HCT116 (cell line): ENCODE measurements around the gene SOAT2. TPM values are rescaled to one million over a fixed set of nuclear protein-coding genes. Genes with fewer than 3 reads are reported as not detected.

Experiments
- ATAC-seq: fragments of 200-7000 bp; cut with Tn5 transposase; 2 replicates; pipeline ENCODE4 v1.9.1; 2020; ENCODE audit warnings: mild to moderate bottlenecking, moderate library complexity
- BruUV-seq: library from RNA; stranded (reverse); fragments of 400-500 nt; replicated peaks from 2 replicates; lab custom pipeline; 2021; lab: Mats Ljungman, UMichigan
- CTCF ChIA-PET: fragments of 300-600 bp; sonication (Branson Sonifier 250); formaldehyde crosslinking; loops from one replicate; lab custom pipeline; 2021; ENCODE audit warnings: antibody characterized with exemption; lab: Charles Lee
- POLR2A ChIA-PET: fragments of 300-600, 350-600 bp; sonication (Branson Sonifier 250); formaldehyde crosslinking; loops from one replicate; lab custom pipeline; 2021; ENCODE audit warnings: antibody characterized with exemption; lab: Charles Lee
- RAD21 ChIA-PET, 2 experiments: fragments of 300-600 bp; sonication (Branson Sonifier 250); formaldehyde crosslinking; loops; one replicate each; lab custom pipeline; 2023; ENCODE audit warnings: low total read pairs in 2 of 2; ENCODE audit not compliant: uncharacterized antibody in 2 of 2, unreplicated experiment in 2 of 2, low non-redundant PET in 1 of 2; lab: Charles Lee
- DNase-seq: peaks from one replicate; pipeline ENCODE4 v3.0.0-alpha.2; 2010; ENCODE audit warnings: low read depth, low spot score
- H2AFZ ChIP-seq: fragments of 200-600 bp; shearing (Covaris generic), sonication (generic); 2 replicates; pipeline ENCODE4 v1.6.1; 2017; ENCODE audit warnings: low read depth, mixed run types, mixed read lengths, antibody characterized with exemption, low read length; ENCODE audit not compliant: poor library complexity, severe bottlenecking
- H3K27ac ChIP-seq: 2 replicates; pipeline ENCODE4 v1.5.1; 2012; ENCODE audit warnings: low read depth, low read length
- H3K27me3 ChIP-seq: fragments of 200-600 bp; sonication (generic); 2 replicates; pipeline ENCODE4 v1.6.1; 2016; ENCODE audit warnings: mixed run types, low read length, mixed read lengths; ENCODE audit not compliant: insufficient read depth
- H3K36me3 ChIP-seq, 2 experiments: fragments of 200-500 bp in 1 of 2; fragments of 200-600 bp in 1 of 2; sonication (Bioruptor generic) in 1 of 2; sonication (generic) in 1 of 2; 2 replicates each; pipeline versions ENCODE4 v1.5.1 to v1.6.1; 2014 to 2016; ENCODE audit warnings: low read length in 2 of 2, inconsistent platforms in 1 of 2, mixed read lengths in 1 of 2, mixed run types in 1 of 2; ENCODE audit not compliant: insufficient read depth in 2 of 2, control insufficient read depth in 1 of 2
- H3K4me1 ChIP-seq, 2 experiments: fragments of 200-600 bp in 1 of 2; sonication (generic) in 1 of 2; 2 replicates each; pipeline versions ENCODE4 v1.5.1 to v1.6.1; 2012 to 2017; ENCODE audit warnings: low read length in 2 of 2, inconsistent platforms in 1 of 2, mild to moderate bottlenecking in 1 of 2, mixed read lengths in 1 of 2, mixed run types in 1 of 2, moderate library complexity in 1 of 2; ENCODE audit not compliant: insufficient read depth in 2 of 2, control insufficient read depth in 1 of 2
- H3K4me2 ChIP-seq: fragments of 200-600 bp; sonication (generic); 2 replicates; pipeline ENCODE4 v1.6.1; 2017; ENCODE audit warnings: mixed run types, low read length, mixed read lengths
- H3K4me3 ChIP-seq, 2 experiments: fragments of 200-600 bp in 1 of 2; sonication (generic) in 1 of 2; replicated peaks in 1 of 2; 2 replicates each; pipeline ENCODE4 v1.5.1; 2011 to 2016; ENCODE audit warnings: low read length in 2 of 2, control low read depth in 1 of 2, low read depth in 1 of 2, mild to moderate bottlenecking in 1 of 2, mixed read lengths in 1 of 2, mixed run types in 1 of 2
- H3K79me2 ChIP-seq: fragments of 200-600 bp; sonication (generic); 2 replicates; pipeline ENCODE4 v1.6.1; 2017; ENCODE audit warnings: mild to moderate bottlenecking, mixed run types, low read length, moderate library complexity, mixed read lengths; ENCODE audit not compliant: insufficient read depth
- H3K9ac ChIP-seq: fragments of 200-600 bp; sonication (generic); 2 replicates; pipeline ENCODE4 v1.6.1; 2016; ENCODE audit warnings: low read length, mixed read lengths
- H3K9me2 ChIP-seq: fragments of 200-600 bp; sonication (generic), shearing (Covaris generic); 2 replicates; pipeline ENCODE4 v1.6.1; 2017; ENCODE audit warnings: mixed run types, mild to moderate bottlenecking, moderate library complexity; ENCODE audit not compliant: insufficient read depth
- H3K9me3 ChIP-seq, 2 experiments: fragments of 200-500 bp in 1 of 2; fragments of 200-600 bp in 1 of 2; sonication (Bioruptor generic) in 1 of 2; sonication (generic) in 1 of 2; 2 replicates each; pipeline ENCODE4 v1.6.1; 2014 to 2017; ENCODE audit warnings: low read length in 2 of 2, mixed read lengths in 2 of 2, inconsistent platforms in 1 of 2, low read depth in 1 of 2, mild to moderate bottlenecking in 1 of 2, mixed run types in 1 of 2, moderate library complexity in 1 of 2; ENCODE audit not compliant: control insufficient read depth in 1 of 2, insufficient read depth in 1 of 2
- H4K20me1 ChIP-seq: fragments of 200-600 bp; sonication (generic), shearing (Covaris generic); 2 replicates; pipeline ENCODE4 v1.6.1; 2017; ENCODE audit warnings: mixed run types, mild to moderate bottlenecking, moderate library complexity; ENCODE audit not compliant: insufficient read depth
- EZH2phosphoT487 ChIP-seq: fragments of 200-600 bp; IDR thresholded peaks from 2 replicates; pipeline ENCODE4 v1.6.1; 2018; ENCODE audit warnings: antibody characterized with exemption, borderline replicate concordance
- POLR2A ChIP-seq: IDR thresholded peaks from 2 replicates; pipeline ENCODE4 v1.7.0; 2011; ENCODE audit warnings: borderline replicate concordance; ENCODE audit not compliant: insufficient read depth, insufficient read length; ENCODE audit errors: extremely low read depth
- POLR2AphosphoS5 ChIP-seq: IDR thresholded peaks from 2 replicates; pipeline ENCODE4 v1.6.1; 2011; ENCODE audit warnings: mild to moderate bottlenecking, low read depth, low read length, moderate library complexity
- ZBTB33 ChIP-seq: IDR thresholded peaks from 2 replicates; pipeline ENCODE4 v1.6.1; 2011; ENCODE audit warnings: mild to moderate bottlenecking, low read length, moderate library complexity; ENCODE audit not compliant: insufficient replicate concordance; ENCODE audit errors: extremely low read depth
- ZFX ChIP-seq: fragments of 450-650 bp; IDR thresholded peaks from 2 replicates; pipeline ENCODE4 v1.6.1; 2017
- intact Hi-C: fragments of 100-400 bp; cut with micrococcal nuclease; formaldehyde crosslinking; loops from 2 replicates; pipeline ENCODE4 v1.10.0; 2022
- total RNA-seq: library from RNA; stranded (reverse); gene quantifications from one replicate; pipeline ENCODE4 v1.2.1, GENCODE V29; 2021; ENCODE audit not compliant: unreplicated experiment

SOAT2 gene
- total RNA-seq, 1 experiment from 2014 or later: 0.17 TPM

- TF ChIP-seq ZBTB33: no peak
Measured at GRCh38 chr12:53102883-53103807, at the start of gene SOAT2 (continued).

DNA sequence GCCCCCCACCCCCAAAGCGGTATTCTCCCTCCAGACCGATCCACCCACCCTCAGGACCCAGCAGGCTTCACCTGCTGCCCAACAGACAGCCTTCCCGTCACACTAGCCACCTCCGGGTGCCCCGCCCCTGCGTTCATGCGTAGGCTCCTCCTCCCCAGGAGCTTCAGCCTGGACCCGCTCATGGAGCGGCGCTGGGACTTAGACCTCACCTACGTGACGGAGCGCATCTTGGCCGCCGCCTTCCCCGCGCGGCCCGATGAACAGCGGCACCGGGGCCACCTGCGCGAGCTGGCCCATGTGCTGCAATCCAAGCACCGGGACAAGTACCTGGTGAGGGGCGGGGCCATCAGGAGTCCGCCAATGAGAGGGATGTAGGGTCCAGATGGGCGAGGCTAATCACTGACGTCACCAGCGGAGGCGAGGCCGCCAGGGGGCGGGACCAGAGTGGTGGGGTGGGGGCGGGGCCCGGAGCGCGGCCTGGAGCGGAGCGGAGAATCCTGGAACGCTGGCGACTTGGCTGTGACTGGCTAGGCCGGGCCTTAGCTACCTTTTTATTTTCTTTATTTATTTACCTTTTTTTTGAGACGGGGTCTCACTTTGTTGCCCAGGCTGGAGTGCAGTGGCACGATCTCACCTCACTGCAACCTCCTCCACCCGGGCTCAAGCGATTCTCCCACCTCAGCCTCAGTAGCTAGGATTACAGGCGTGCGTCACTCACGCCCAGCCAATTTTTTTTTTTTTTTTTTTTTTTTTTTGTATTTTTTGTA is 49.0 kb upstream of the SOAT2 start:
- no TSS peak for BruUV-seq

More for the DNA sequence above, 49.0 kb upstream of the SOAT2 start:
- H3K9me2 ChIP-seq: no peaks in the 10 kb centered on the region
- no peaks in the 10 kb centered on the region for H3K27me3 ChIP-seq
- intact Hi-C loops: no loop called here
- peak overlapping the region; percentile 97 for H3K4me2 ChIP-seq
- DNase-seq (peak; percentile 94), ATAC-seq (peak; percentile 81)
- ChIA-PET RAD21 (interaction anchor here (0.6 to 1.9 kb wide), 6 partner anchors 11 to 73 kb away, joined by 3 to 9 read pairs (median 5); partner anchors contain the start of gene SPRYD3 (in 1 of the 2)), POLR2A (interaction anchor here (0.8 to 2.4 kb wide), 13 partner anchors 8 to 447 kb away, joined by 3 to 14 read pairs (median 4); partner anchors contain the start of genes EIF4B, KRT8, SPRYD3 and TARBP2), CTCF (interaction anchor here (1.0 to 3.5 kb wide), 16 partner anchors 7 to 267 kb away, joined by 3 to 36 read pairs (median 4); partner anchors contain the start of genes CSAD, EIF4B, SPRYD3 and ZNF740)
- no peaks in the 10 kb centered on the region for H4K20me1 ChIP-seq
- H3K9me3 ChIP-seq: no peaks in the 10 kb centered on the region
- peaks cover 23% of the 10 kb centered on the region; the same call in 1 of the 2 replicates for H3K79me2 ChIP-seq
- peak overlapping the region; percentile 71 to 81 for H3K4me3 ChIP-seq
- peaks cover 42 to 58% of the 10 kb centered on the region in 2 experiments for H3K4me1 ChIP-seq
- peak overlapping the region; percentile 92 for H3K27ac ChIP-seq
- no peak overlapping the region for H2AFZ ChIP-seq
- H3K9ac ChIP-seq: peak overlapping the region; percentile 88
- TF ChIP-seq POLR2AphosphoS5 (peak; percentile 76; the same call in 1 of the 2 replicates), POLR2A (peak; percentile 56), EZH2phosphoT487 (no peak), ZFX (peak; percentile 43; the same call in 1 of the 2 replicates)
- TF ChIP-seq, all 23 proteins: peak for 3
- no peaks in the 10 kb centered on the region for H3K36me3 ChIP-seq
